GM12878 (cell line): ENCODE results near the gene SENP6. TPM values are rescaled to one million over a fixed set of nuclear protein-coding genes. Genes with fewer than 3 reads are reported as not detected.

Experiments used
- ASH2L ChIP-seq: fragments of 300-600, 200-600 bp; sonication (generic); IDR thresholded peaks from 2 replicates; pipeline ENCODE4 v1.6.1; 2017; ENCODE audit warnings: low read depth, mild to moderate bottlenecking, borderline replicate concordance
- BHLHE40 ChIP-seq, 2 experiments: fragments of 450-650 bp in 1 of 2; IDR thresholded peaks; 2 replicates each; pipeline ENCODE4 v1.6.1; 2011 to 2017; ENCODE audit warnings: low read depth in 2 of 2, borderline replicate concordance in 1 of 2, improper control_type of control experiment in 1 of 2, low read length in 1 of 2, mild to moderate bottlenecking in 1 of 2
- CBFB ChIP-seq: IDR thresholded peaks from 2 replicates; pipeline ENCODE4 v1.6.1; 2016; ENCODE audit warnings: antibody characterized with exemption, low read depth
- EED ChIP-seq: sonication (generic); IDR thresholded peaks from 2 replicates; pipeline ENCODE4 v1.6.1; 2016; ENCODE audit warnings: antibody characterized with exemption, low read depth
- GATAD2B ChIP-seq: fragments of 450-650 bp; conservative IDR thresholded peaks from 2 replicates; pipeline ENCODE4 v1.6.1; 2017; ENCODE audit warnings: low read depth, mild to moderate bottlenecking, moderate library complexity
- NR2F1 ChIP-seq: fragments of 450-650 bp; conservative IDR thresholded peaks from 2 replicates; pipeline ENCODE4 v1.6.1; 2017; ENCODE audit warnings: mild to moderate bottlenecking
- PML ChIP-seq: IDR thresholded peaks from 2 replicates; pipeline ENCODE4 v1.6.1; 2012; ENCODE audit warnings: low read length, inconsistent platforms
- POLR2A ChIP-seq: IDR thresholded peaks from 2 replicates; pipeline ENCODE4 v1.6.1; 2011; ENCODE audit warnings: low read depth, mild to moderate bottlenecking, low read length
- RELA ChIP-seq: fragments of 450-650 bp; IDR thresholded peaks from 2 replicates; pipeline ENCODE4 v1.8.0; 2014; ENCODE audit warnings: borderline replicate concordance; ENCODE audit not compliant: partially characterized antibody
- SREBF1 ChIP-seq: IDR thresholded peaks from 2 replicates; pipeline ENCODE4 v1.6.1; 2012; ENCODE audit warnings: mild to moderate bottlenecking, low read length
- STAT1 ChIP-seq: fragments of 450-650 bp; conservative IDR thresholded peaks from 2 replicates; pipeline ENCODE4 v1.6.1; 2014; ENCODE audit warnings: antibody characterized with exemption, mild to moderate bottlenecking
- SUZ12 ChIP-seq: fragments of 200-600 bp; sonication (generic); IDR thresholded peaks from one replicate; pipeline ENCODE4 v1.6.1; 2018; ENCODE audit warnings: antibody characterized with exemption, mild to moderate bottlenecking; ENCODE audit not compliant: unreplicated experiment
- TCF3 ChIP-seq: IDR thresholded peaks from 2 replicates; pipeline ENCODE4 v1.6.1; 2012; ENCODE audit warnings: low read depth, mild to moderate bottlenecking, low read length, borderline replicate concordance; ENCODE audit not compliant: insufficient read depth
- ZNF217 ChIP-seq: fragments of 450-650 bp; IDR thresholded peaks from 2 replicates; pipeline ENCODE4 v1.6.1; 2017; ENCODE audit warnings: antibody characterized with exemption, mild to moderate bottlenecking
- ZZZ3 ChIP-seq: IDR thresholded peaks from 2 replicates; pipeline ENCODE4 v1.6.1; 2011; ENCODE audit warnings: low read depth; ENCODE audit not compliant: control insufficient read depth, insufficient read length
- polyA plus RNA-seq, 11 experiments: library from polyadenylated mRNA; depleted of rRNA in 4 of 11; unstranded in 6 of 11; stranded (reverse) in 5 of 11; fragments of >200 nt; fragmentation: Nextera tagmentation in 4 of 11; fragmentation: Illumina TruSeq in 1 of 11; extraction: Ambion mirVana in 4 of 11; extraction: Trizol in 1 of 11; gene quantifications; 1 replicate in 1 of 11; 2 replicates in 10 of 11; pipeline versions ENCODE4 v1.2.1 to v1.2.3, GENCODE V29; 2011 to 2016; ENCODE audit warnings: inconsistent platforms in 2 of 11, missing spikeins in 2 of 11, low read depth in 1 of 11
- total RNA-seq, 4 experiments: library from RNA; depleted of rRNA in 3 of 4; stranded (reverse); fragments of >200 nt in 3 of 4; fragmentation: Illumina TruSeq in 1 of 4; extraction: Trizol in 1 of 4; gene quantifications; 2 replicates each; pipeline versions ENCODE4 v1.2.1 to v1.2.3, GENCODE V29; 2013 to 2021
- TF ChIP-seq, protein P1 (sequence below): fragments of 450-650 bp; formaldehyde crosslinking; IDR thresholded peaks from 2 replicates; pipeline ENCODE4 v1.4.0; 2022; ENCODE audit warnings: mild to moderate bottlenecking, moderate library complexity
- TF ChIP-seq, protein P2 (sequence below): IDR thresholded peaks from 2 replicates; pipeline ENCODE4 v1.6.1; 2012; ENCODE audit warnings: low read depth, low read length, improper control_type of control experiment
- TF ChIP-seq, protein P3 (sequence below): fragments of 450-650 bp; IDR thresholded peaks from 2 replicates; pipeline ENCODE4 v1.6.1; 2017; ENCODE audit warnings: mild to moderate bottlenecking, moderate library complexity
- TF ChIP-seq, protein P4 (sequence below): fragments of 450-650 bp; IDR thresholded peaks from 2 replicates; pipeline ENCODE4 v1.6.1; 2017; ENCODE audit warnings: antibody characterized with exemption, mild to moderate bottlenecking, moderate library complexity

Gene SENP6
- total and polyA plus RNA-seq, 10 of the 15 experiments (the other 5 are each of a cell fraction or from before 2014, with no cell fraction given) = 10.7 to 70.0 (median 42.3) TPM

DNA sequence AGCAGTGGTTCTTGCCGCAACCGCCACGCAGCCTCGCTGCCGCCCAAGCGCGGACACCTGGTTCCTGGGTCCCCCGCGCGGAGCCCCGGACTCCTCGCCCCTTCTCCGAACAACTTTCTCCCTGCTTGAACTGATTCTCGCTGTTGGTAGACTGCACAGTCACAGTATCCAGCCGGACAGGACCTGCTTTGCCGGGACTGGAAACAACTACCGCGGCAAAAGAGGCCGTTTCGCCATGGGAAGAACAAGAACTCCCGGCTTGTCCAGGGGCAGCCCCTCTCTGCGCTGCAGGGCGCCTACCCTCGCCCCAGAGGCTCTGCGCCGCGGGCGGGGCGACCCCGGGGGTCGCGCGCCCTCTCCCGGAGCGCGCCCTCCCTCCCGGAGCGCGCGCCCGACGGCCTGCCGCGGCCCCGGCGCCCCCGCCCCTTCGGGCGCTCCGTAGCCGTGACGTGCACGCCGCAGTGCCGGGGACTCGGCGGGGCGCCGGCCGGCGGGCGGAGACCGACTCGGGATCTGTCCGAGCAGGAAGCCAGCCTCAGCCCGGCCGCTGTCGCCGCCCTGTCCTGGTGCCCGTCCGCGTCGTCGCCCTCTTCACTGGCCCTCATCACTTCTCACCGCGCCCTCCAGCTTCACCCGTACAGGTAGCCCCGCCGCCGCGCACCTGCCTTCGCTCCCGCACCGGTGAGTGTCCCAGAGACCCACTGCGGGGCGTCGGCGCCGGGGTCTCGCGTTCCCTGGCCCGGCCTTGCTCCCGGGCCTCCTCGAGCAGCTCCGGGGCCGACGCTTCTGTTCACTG is 147.3 kb downstream of the SENP6 start, which contains the start of gene MYO6 (continued):
- TF ChIP-seq GATAD2B = peak; percentile 82
- TF ChIP-seq, protein P1, sequence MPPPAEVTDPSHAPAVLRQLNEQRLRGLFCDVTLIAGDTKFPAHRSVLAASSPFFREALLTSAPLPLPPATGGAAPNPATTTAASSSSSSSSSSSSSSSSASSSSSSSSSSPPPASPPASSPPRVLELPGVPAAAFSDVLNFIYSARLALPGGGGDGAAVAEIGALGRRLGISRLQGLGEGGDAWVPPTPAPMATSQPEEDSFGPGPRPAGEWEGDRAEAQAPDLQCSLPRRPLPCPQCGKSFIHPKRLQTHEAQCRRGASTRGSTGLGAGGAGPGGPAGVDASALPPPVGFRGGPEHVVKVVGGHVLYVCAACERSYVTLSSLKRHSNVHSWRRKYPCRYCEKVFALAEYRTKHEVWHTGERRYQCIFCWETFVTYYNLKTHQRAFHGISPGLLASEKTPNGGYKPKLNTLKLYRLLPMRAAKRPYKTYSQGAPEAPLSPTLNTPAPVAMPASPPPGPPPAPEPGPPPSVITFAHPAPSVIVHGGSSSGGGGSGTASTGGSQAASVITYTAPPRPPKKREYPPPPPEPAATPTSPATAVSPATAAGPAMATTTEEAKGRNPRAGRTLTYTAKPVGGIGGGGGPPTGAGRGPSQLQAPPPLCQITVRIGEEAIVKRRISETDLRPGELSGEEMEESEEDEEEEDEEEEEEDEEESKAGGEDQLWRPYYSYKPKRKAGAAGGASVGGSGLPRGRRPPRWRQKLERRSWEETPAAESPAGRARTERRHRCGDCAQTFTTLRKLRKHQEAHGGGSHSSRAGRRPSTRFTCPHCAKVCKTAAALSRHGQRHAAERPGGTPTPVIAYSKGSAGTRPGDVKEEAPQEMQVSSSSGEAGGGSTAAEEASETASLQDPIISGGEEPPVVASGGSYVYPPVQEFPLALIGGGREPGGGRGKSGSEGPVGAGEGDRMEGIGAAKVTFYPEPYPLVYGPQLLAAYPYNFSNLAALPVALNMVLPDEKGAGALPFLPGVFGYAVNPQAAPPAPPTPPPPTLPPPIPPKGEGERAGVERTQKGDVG = no peak
- TF ChIP-seq SUZ12 = no peak
- no peak for TF ChIP-seq CBFB
- TF ChIP-seq STAT1 = no peak
- TF ChIP-seq ZNF217 = no peak
- TF ChIP-seq ASH2L = no peak
- peak; percentile 7; the same call in 1 of the 2 replicates for TF ChIP-seq EED
- TF ChIP-seq RELA = no peak
- no peak for TF ChIP-seq ZZZ3
- TF ChIP-seq, protein P2, sequence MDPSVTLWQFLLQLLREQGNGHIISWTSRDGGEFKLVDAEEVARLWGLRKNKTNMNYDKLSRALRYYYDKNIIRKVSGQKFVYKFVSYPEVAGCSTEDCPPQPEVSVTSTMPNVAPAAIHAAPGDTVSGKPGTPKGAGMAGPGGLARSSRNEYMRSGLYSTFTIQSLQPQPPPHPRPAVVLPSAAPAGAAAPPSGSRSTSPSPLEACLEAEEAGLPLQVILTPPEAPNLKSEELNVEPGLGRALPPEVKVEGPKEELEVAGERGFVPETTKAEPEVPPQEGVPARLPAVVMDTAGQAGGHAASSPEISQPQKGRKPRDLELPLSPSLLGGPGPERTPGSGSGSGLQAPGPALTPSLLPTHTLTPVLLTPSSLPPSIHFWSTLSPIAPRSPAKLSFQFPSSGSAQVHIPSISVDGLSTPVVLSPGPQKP = no peak
- TF ChIP-seq PML = no peak
- peak; percentile 85 for TF ChIP-seq POLR2A
- TF ChIP-seq, protein P3, sequence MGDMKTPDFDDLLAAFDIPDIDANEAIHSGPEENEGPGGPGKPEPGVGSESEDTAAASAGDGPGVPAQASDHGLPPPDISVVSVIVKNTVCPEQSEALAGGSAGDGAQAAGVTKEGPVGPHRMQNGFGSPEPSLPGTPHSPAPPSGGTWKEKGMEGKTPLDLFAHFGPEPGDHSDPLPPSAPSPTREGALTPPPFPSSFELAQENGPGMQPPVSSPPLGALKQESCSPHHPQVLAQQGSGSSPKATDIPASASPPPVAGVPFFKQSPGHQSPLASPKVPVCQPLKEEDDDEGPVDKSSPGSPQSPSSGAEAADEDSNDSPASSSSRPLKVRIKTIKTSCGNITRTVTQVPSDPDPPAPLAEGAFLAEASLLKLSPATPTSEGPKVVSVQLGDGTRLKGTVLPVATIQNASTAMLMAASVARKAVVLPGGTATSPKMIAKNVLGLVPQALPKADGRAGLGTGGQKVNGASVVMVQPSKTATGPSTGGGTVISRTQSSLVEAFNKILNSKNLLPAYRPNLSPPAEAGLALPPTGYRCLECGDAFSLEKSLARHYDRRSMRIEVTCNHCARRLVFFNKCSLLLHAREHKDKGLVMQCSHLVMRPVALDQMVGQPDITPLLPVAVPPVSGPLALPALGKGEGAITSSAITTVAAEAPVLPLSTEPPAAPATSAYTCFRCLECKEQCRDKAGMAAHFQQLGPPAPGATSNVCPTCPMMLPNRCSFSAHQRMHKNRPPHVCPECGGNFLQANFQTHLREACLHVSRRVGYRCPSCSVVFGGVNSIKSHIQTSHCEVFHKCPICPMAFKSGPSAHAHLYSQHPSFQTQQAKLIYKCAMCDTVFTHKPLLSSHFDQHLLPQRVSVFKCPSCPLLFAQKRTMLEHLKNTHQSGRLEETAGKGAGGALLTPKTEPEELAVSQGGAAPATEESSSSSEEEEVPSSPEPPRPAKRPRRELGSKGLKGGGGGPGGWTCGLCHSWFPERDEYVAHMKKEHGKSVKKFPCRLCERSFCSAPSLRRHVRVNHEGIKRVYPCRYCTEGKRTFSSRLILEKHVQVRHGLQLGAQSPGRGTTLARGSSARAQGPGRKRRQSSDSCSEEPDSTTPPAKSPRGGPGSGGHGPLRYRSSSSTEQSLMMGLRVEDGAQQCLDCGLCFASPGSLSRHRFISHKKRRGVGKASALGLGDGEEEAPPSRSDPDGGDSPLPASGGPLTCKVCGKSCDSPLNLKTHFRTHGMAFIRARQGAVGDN = peak; percentile 55; the same call in 1 of the 2 replicates
- peak; percentile 53; the same call in 1 of the 2 replicates for TF ChIP-seq NR2F1
- no peak for TF ChIP-seq SREBF1
- TF ChIP-seq, protein P4, sequence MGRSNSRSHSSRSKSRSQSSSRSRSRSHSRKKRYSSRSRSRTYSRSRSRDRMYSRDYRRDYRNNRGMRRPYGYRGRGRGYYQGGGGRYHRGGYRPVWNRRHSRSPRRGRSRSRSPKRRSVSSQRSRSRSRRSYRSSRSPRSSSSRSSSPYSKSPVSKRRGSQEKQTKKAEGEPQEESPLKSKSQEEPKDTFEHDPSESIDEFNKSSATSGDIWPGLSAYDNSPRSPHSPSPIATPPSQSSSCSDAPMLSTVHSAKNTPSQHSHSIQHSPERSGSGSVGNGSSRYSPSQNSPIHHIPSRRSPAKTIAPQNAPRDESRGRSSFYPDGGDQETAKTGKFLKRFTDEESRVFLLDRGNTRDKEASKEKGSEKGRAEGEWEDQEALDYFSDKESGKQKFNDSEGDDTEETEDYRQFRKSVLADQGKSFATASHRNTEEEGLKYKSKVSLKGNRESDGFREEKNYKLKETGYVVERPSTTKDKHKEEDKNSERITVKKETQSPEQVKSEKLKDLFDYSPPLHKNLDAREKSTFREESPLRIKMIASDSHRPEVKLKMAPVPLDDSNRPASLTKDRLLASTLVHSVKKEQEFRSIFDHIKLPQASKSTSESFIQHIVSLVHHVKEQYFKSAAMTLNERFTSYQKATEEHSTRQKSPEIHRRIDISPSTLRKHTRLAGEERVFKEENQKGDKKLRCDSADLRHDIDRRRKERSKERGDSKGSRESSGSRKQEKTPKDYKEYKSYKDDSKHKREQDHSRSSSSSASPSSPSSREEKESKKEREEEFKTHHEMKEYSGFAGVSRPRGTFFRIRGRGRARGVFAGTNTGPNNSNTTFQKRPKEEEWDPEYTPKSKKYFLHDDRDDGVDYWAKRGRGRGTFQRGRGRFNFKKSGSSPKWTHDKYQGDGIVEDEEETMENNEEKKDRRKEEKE = 0 out of 2 replicates have a peak, but pooled peaks have one; percentile 36
- no peak for TF ChIP-seq TCF3
- peak in 1 of 2 experiments; percentile 71; a peak in 2 of 4 replicates for TF ChIP-seq BHLHE40 (IDR thresholded peaks at IDR 0.05; ENCODE audit: borderline replicate concordance in 1 of 2, low read depth in 2 of 2, low read length in 1 of 2)
